Hepatocyte (in vitro differentiated cells): ENCODE results near the gene GALNT17. TPM values are rescaled to one million over a fixed set of nuclear protein-coding genes. Genes with fewer than 3 reads are reported as not detected.

ENCODE experiments used
- DNase-seq: peaks from one replicate; pipeline ENCODE4 v3.0.0-alpha.2; 2016; ENCODE audit warnings: low spot score
- H2AFZ ChIP-seq: fragments of 200-600 bp; sonication (generic); 2 replicates; pipeline ENCODE4 v1.6.0; 2016; ENCODE audit warnings: antibody characterized with exemption, mild to moderate bottlenecking
- H3K27ac ChIP-seq: fragments of 200-600 bp; sonication (generic); 2 replicates; pipeline ENCODE4 v1.5.1; 2016; ENCODE audit warnings: mild to moderate bottlenecking
- H3K27me3 ChIP-seq: fragments of 200-600 bp; sonication (generic); 2 replicates; pipeline ENCODE4 v1.6.1; 2016
- H3K36me3 ChIP-seq: fragments of 200-600 bp; sonication (generic); replicated peaks from 2 replicates; pipeline ENCODE4 v1.5.1; 2016; ENCODE audit warnings: low read depth; ENCODE audit not compliant: insufficient read depth
- H3K4me1 ChIP-seq: fragments of 200-600 bp; sonication (generic); 2 replicates; pipeline ENCODE4 v1.5.1; 2016; ENCODE audit warnings: mild to moderate bottlenecking, moderate library complexity; ENCODE audit not compliant: insufficient read depth
- H3K4me2 ChIP-seq: fragments of 200-600 bp; sonication (generic); 2 replicates; pipeline ENCODE4 v1.6.0; 2016
- H3K4me3 ChIP-seq: fragments of 200-600 bp; sonication (generic); 2 replicates; pipeline ENCODE4 v1.5.1; 2016; ENCODE audit warnings: mild to moderate bottlenecking
- H3K79me2 ChIP-seq: fragments of 200-600 bp; sonication (generic); 2 replicates; pipeline ENCODE4 v1.6.0; 2017; ENCODE audit warnings: mild to moderate bottlenecking
- H3K9me2 ChIP-seq: fragments of 200-600 bp; sonication (generic); replicated peaks from 2 replicates; pipeline ENCODE4 v1.6.0; 2017; ENCODE audit warnings: mild to moderate bottlenecking; ENCODE audit not compliant: insufficient read depth
- H3K9me3 ChIP-seq: fragments of 200-600 bp; sonication (generic); 2 replicates; pipeline ENCODE4 v1.5.1; 2016; ENCODE audit warnings: low read depth, mild to moderate bottlenecking
- H4K20me1 ChIP-seq: fragments of 200-600 bp; sonication (generic); 2 replicates; pipeline ENCODE4 v1.6.0; 2016; ENCODE audit warnings: mild to moderate bottlenecking; ENCODE audit not compliant: insufficient read depth, poor library complexity, severe bottlenecking
- EZH2 ChIP-seq: fragments of 200-600 bp; sonication (generic); IDR thresholded peaks from 2 replicates; pipeline ENCODE4 v1.6.1; 2016; ENCODE audit warnings: antibody characterized with exemption, mild to moderate bottlenecking, borderline replicate concordance
- EZH2phosphoT487 ChIP-seq: fragments of 200-600 bp; sonication (generic); IDR thresholded peaks from one replicate; pipeline ENCODE4 v1.6.1; 2018; ENCODE audit warnings: antibody characterized with exemption, mild to moderate bottlenecking, low read depth, moderate library complexity; ENCODE audit not compliant: unreplicated experiment, severe bottlenecking
- WGBS: methylation state at CpG from one replicate; pipeline ENCODE4 v1.1.6; 2016; ENCODE audit warnings: low lambda C conversion rate; ENCODE audit errors: missing lambda C conversion rate; 5-methylcytosine and 5-hydroxymethylcytosine counted together
- polyA plus RNA-seq: library from polyadenylated mRNA; unstranded; fragments of >200 nt; fragmentation: Nextera tagmentation; extraction: Ambion mirVana; gene quantifications from 2 replicates; pipeline ENCODE4 v1.2.1, GENCODE V29; 2016
- total RNA-seq: library from RNA; depleted of rRNA; stranded (reverse); fragments of >200 nt; gene quantifications from 2 replicates; pipeline ENCODE4 v1.2.3, GENCODE V29; 2014
- TF ChIP-seq, protein P1 (sequence below): fragments of 200-600 bp; sonication (generic); IDR thresholded peaks from 2 replicates; pipeline ENCODE4 v1.5.1; 2016; ENCODE audit warnings: antibody characterized with exemption, mild to moderate bottlenecking; ENCODE audit not compliant: poor library complexity

The GALNT17 gene
- total and polyA plus RNA-seq, 2 experiments from 2014 or later: 4.3 to 8.1 TPM

- H3K4me2 ChIP-seq: no peak overlapping the region
- no peak for DNase-seq
- H3K4me1 ChIP-seq: no peaks in the 10 kb centered on the region
- H4K20me1 ChIP-seq: no peaks in the 10 kb centered on the region
- H3K27ac ChIP-seq: no peak overlapping the region
- H3K9me2 ChIP-seq: no peaks in the 10 kb centered on the region
- no peak overlapping the region for H3K4me3 ChIP-seq
- no peak for TF ChIP-seq EZH2phosphoT487
- no peaks in the 10 kb centered on the region for H3K79me2 ChIP-seq
- no peak overlapping the region for H2AFZ ChIP-seq
- H3K36me3 ChIP-seq: no peaks in the 10 kb centered on the region
- WGBS: 86% methylated on average over 8 of the region's 8 CpGs
- no peaks in the 10 kb centered on the region for H3K27me3 ChIP-seq
- no peaks in the 10 kb centered on the region for H3K9me3 ChIP-seq
These were observed 434.4 kb downstream of the GALNT17 start for GRCh38 chr7:71566376-71566775.

- H3K36me3 ChIP-seq: no peaks in the 10 kb centered on the region
- DNase-seq: no peak
- no peaks in the 10 kb centered on the region for H3K27me3 ChIP-seq
- no peaks in the 10 kb centered on the region for H3K9me2 ChIP-seq
- no peak for TF ChIP-seq EZH2phosphoT487
- TF ChIP-seq EZH2: no peak
- no peaks in the 10 kb centered on the region for H3K9me3 ChIP-seq
- H3K27ac ChIP-seq: no peak overlapping the region
- no peaks in the 10 kb centered on the region for H3K79me2 ChIP-seq
- H3K4me1 ChIP-seq: no peaks in the 10 kb centered on the region
- H4K20me1 ChIP-seq: no peaks in the 10 kb centered on the region
- H2AFZ ChIP-seq: no peak overlapping the region
- no peak overlapping the region for H3K4me2 ChIP-seq
- H3K4me3 ChIP-seq: no peak overlapping the region
- 79% methylated on average over 6 of the region's 6 CpGs for WGBS
These were observed 435.0 kb downstream of the GALNT17 start for GRCh38 chr7:71566991-71567390.

GRCh38 chr7:71574153-71574860 is 442.4 kb downstream of the GALNT17 start:
- Histone ChIP-seq H3K4me2 (no peak overlapping the region), H3K27ac (no peak overlapping the region), H3K79me2 (no peaks in the 10 kb centered on the region), H2AFZ (no peak overlapping the region), H3K4me1 (no peaks in the 10 kb centered on the region), H4K20me1 (no peaks in the 10 kb centered on the region), H3K36me3 (no peaks in the 10 kb centered on the region), H3K9me2 (no peaks in the 10 kb centered on the region), H3K4me3 (no peak overlapping the region), H3K27me3 (no peaks in the 10 kb centered on the region), H3K9me3 (no peaks in the 10 kb centered on the region)
- TF ChIP-seq, protein P1, sequence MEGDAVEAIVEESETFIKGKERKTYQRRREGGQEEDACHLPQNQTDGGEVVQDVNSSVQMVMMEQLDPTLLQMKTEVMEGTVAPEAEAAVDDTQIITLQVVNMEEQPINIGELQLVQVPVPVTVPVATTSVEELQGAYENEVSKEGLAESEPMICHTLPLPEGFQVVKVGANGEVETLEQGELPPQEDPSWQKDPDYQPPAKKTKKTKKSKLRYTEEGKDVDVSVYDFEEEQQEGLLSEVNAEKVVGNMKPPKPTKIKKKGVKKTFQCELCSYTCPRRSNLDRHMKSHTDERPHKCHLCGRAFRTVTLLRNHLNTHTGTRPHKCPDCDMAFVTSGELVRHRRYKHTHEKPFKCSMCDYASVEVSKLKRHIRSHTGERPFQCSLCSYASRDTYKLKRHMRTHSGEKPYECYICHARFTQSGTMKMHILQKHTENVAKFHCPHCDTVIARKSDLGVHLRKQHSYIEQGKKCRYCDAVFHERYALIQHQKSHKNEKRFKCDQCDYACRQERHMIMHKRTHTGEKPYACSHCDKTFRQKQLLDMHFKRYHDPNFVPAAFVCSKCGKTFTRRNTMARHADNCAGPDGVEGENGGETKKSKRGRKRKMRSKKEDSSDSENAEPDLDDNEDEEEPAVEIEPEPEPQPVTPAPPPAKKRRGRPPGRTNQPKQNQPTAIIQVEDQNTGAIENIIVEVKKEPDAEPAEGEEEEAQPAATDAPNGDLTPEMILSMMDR: no peak
- TF ChIP-seq EZH2phosphoT487 (no peak), EZH2 (no peak)
- 69% methylated on average over 2 of the region's 2 CpGs for WGBS
- no peak for DNase-seq

GRCh38 chr7:71580027-71580426 is 448.1 kb downstream of the GALNT17 start:
- no peak for DNase-seq
- H3K36me3 ChIP-seq: no peaks in the 10 kb centered on the region
- no peak overlapping the region for H2AFZ ChIP-seq
- H3K79me2 ChIP-seq: no peaks in the 10 kb centered on the region
- WGBS: 97% methylated on average over 1 of the region's 1 CpG
- TF ChIP-seq, protein P1: no peak
- TF ChIP-seq EZH2: no peak
- TF ChIP-seq EZH2phosphoT487: no peak
- H4K20me1 ChIP-seq: no peaks in the 10 kb centered on the region
- H3K27me3 ChIP-seq: no peaks in the 10 kb centered on the region
- H3K4me2 ChIP-seq: no peak overlapping the region
- H3K27ac ChIP-seq: no peak overlapping the region
- H3K9me3 ChIP-seq: no peaks in the 10 kb centered on the region
- no peak overlapping the region for H3K4me3 ChIP-seq
- H3K9me2 ChIP-seq: no peaks in the 10 kb centered on the region
- H3K4me1 ChIP-seq: no peaks in the 10 kb centered on the region
